ENCODE data around the gene NNMT. TPM values are rescaled to one million over a fixed set of nuclear protein-coding genes. Genes with fewer than 3 reads are reported as not detected.

NNMT gene
- total RNA-seq, 2 donors from 2014 or later = 74.7 to 276 TPM

GRCh38 chr11:114293201-114293711 is 2.9 kb upstream of the NNMT start:
- 43 to 47% methylated on average over 1 of the region's 1 CpG for WGBS, 2 donors
- DNase-seq = no peak

DNA sequence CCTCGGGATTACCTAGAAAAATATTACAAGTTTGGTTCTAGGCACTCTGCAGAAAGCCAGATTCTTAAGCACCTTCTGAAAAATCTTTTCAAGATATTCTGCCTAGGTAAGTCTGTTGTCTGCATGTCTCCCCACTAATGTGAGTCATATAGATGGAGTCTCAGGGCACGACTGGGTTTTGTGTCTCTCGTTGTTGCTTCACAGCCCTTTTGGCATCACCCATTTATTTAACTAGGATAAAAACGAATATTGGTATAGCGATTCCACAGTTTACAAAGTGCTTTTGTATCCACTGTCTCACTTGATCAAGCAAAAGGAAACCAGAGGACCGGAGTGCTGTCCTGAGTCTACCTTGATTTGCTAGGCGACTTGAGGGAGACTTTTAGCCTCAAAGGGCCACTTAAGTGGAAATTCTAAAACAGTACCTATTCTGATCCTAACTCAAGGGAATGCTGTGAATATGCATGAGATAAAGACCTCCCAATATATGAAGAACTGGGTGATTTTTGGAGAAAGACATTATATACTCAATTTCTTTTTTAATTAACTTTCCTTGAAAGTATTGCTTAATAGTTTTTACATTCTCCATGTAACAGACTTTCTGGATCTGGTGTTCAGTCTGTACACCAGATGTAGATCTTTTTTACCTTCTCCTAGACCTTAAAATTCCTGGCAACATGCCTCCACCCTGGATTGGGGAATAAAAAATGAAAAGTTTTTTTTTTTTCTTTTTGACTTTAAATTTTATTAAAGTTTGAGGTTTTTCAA is 590 bp downstream of the NNMT start:
- no peak for ATAC-seq

More at GRCh38 chr11:114293201-114293711, 2.9 kb upstream of the NNMT start:
- no peaks in the 10 kb centered on the region for H3K27me3 ChIP-seq
- H3K9me3 ChIP-seq = no peaks in the 10 kb centered on the region
- intact Hi-C loops (cut with DNase I) = no loop called here
- no peak overlapping the region for H3K4me3 ChIP-seq
- ATAC-seq = no peak
- peaks cover 13% of the 10 kb centered on the region for H3K4me1 ChIP-seq
- H3K36me3 ChIP-seq (replicated peaks in 1 of 2; ENCODE audit: insufficient read depth in 1 of 2, low read depth in 2 of 2) = no peaks in the 10 kb centered on the region
- TF ChIP-seq CTCF (IDR thresholded peaks at IDR 0.05) (no peak), POLR2A (IDR thresholded peaks at IDR 0.05) (no peak)
- peak overlapping the region in 1 of 4 donors; percentile 8 for H3K27ac ChIP-seq

GRCh38 chr11:114297806-114298709 is 1.9 kb downstream of the NNMT start:
- Histone ChIP-seq H3K9me3 (peaks cover 0 to 5% (median 0%) of the 10 kb centered on the region in 3 donors), H3K27ac (peak overlapping the region in 2 of 4 donors; percentile 6 to 55), H3K36me3 (replicated peaks in 1 of 2; ENCODE audit: insufficient read depth in 1 of 2, low read depth in 2 of 2) (no peaks in the 10 kb centered on the region), H3K4me3 (no peak overlapping the region), H3K4me1 (peaks cover under 1% of the 10 kb centered on the region), H3K27me3 (no peaks in the 10 kb centered on the region)
- intact Hi-C loops (cut with DNase I) = no loop called here
- WGBS, 2 donors = 74 to 82% methylated on average over 7 to 8 of the region's 8 CpGs
- TF ChIP-seq CTCF (IDR thresholded peaks at IDR 0.05) = no peak
- TF ChIP-seq POLR2A (IDR thresholded peaks at IDR 0.05) = no peak
- ATAC-seq (no peak), DNase-seq (no peak)

More for the DNA sequence above, 590 bp downstream of the NNMT start:
- no peaks in the 10 kb centered on the region for H3K27me3 ChIP-seq
- H3K4me1 ChIP-seq = peaks cover 13% of the 10 kb centered on the region
- DNase-seq = no peak
- H3K27ac ChIP-seq = peak overlapping the region in 3 of 4 donors; percentile 23 to 55 (median 47)
- H3K4me3 ChIP-seq = no peak overlapping the region
- WGBS, 2 donors = 34 to 51% methylated on average over 7 of the region's 7 CpGs
- TF ChIP-seq CTCF (IDR thresholded peaks at IDR 0.05) (no peak), POLR2A (IDR thresholded peaks at IDR 0.05) (peak in 1 of 3 donors; percentile 14)
- no peaks in the 10 kb centered on the region for H3K36me3 ChIP-seq (replicated peaks in 1 of 2; ENCODE audit: insufficient read depth in 1 of 2, low read depth in 2 of 2)
- intact Hi-C loops (cut with DNase I) = no loop called here
- peaks cover 0 to 4% (median 0%) of the 10 kb centered on the region in 3 donors for H3K9me3 ChIP-seq

DNA sequence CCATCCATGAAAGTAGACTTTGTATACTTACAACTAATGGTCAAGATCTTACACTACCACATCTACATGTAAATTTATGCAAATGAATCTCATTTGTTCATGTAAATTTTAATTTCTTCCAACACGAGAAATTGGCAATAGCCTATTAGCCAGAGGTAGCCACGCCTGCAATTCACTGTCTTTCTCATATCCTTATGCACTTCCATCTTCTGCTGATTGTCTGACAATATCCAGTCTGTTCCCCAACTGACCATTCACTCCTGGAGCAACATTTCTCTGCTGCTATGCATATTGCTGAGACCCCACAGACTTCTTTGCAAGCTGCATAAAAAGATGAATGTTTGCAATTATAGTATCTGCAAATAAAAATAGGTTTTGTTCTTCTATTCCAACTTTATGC is 2.5 kb downstream of the NNMT start:
- Histone ChIP-seq H3K4me1 (no peaks in the 10 kb centered on the region), H3K36me3 (replicated peaks in 1 of 2; ENCODE audit: insufficient read depth in 1 of 2, low read depth in 2 of 2) (no peaks in the 10 kb centered on the region), H3K4me3 (no peak overlapping the region), H3K27ac (no peak overlapping the region), H3K27me3 (no peaks in the 10 kb centered on the region), H3K9me3 (peaks cover 0 to 5% (median 0%) of the 10 kb centered on the region in 3 donors)
- WGBS, 2 donors = 63 to 64% methylated on average over 2 of the region's 2 CpGs
- DNase-seq (no peak), ATAC-seq (no peak)
- TF ChIP-seq POLR2A (IDR thresholded peaks at IDR 0.05) (no peak), CTCF (IDR thresholded peaks at IDR 0.05) (no peak)
- intact Hi-C loops (cut with DNase I) = no loop called here
